HL-60/S4 (cell line): Measurements from ENCODE around the gene MAN1A1.

ENCODE experiments used
- in situ Hi-C: fragments of 300-500 bp; cut with MboI; formaldehyde crosslinking; loops from 2 replicates; pipeline ENCODE4 v1.14.3; 2022; ENCODE audit warnings: low sequenced_read_pairs

The MAN1A1 gene

DNA sequence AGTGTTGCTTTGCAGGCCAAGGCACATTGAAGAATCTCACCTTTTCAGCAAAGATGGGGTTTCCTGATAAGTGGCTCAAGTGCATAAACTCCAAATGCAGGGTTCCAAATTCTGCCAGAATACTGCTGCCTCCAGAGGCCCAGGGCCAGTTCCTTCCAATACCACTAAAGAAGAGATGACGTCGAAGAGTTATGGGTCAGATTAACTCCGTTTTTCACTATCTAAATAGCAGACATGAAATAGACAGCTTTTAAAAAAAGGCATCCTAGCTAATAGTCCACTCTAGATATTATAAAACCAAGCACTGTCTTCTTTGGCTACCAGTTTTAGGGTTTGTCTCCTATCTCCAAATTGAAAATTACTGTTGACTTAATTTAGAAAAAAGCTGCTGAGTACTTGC lies 144.8 kb downstream of the MAN1A1 start:
- in situ Hi-C loops = no loop called here

DNA sequence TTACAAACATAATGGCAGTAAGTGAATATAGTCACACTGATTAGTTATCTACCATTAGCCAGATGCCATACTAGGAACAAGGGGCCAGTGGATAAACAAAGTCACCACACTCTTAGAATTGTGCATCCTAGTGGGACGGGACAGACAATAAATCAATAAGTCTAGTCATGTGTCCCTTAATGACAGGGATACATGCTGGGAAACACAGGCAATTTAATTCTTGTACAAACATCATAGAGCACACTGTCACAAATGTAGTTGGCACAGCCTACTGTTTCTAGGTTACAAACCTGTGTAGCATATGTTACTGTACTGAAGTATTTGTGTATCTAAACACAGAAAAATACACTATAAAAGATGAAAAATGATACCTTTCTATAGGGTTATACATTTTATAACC lies 148.1 kb downstream of the MAN1A1 start:
- in situ Hi-C loops = no loop called here

GRCh38 chr6:119200512-119201175 lies 148.9 kb downstream of the MAN1A1 start:
- in situ Hi-C loops = no loop called here

GRCh38 chr6:119197271-119197670 lies 152.3 kb downstream of the MAN1A1 start:
- in situ Hi-C loops = no loop called here

GRCh38 chr6:119196715-119197114 lies 152.8 kb downstream of the MAN1A1 start:
- in situ Hi-C loops = no loop called here

DNA sequence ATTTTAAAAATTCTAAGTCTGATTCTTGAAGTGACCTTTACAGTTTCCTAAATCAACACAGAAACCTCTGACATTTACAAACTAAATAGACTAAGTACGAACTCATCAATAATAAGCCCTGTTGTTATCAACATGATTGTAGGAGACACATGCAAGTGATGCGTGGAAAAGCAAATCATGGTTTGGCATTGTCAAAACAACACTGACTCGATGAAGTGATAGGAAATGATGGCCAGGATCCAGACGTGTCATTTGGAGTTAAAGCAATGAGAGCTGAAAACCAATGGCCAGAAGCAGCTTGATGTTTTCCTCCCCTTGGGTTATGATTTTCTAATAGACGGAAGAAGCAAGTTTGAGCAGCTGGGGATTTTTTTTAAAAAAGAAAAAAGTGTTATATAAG lies 153.7 kb downstream of the MAN1A1 start:
- in situ Hi-C loops = no loop called here

DNA sequence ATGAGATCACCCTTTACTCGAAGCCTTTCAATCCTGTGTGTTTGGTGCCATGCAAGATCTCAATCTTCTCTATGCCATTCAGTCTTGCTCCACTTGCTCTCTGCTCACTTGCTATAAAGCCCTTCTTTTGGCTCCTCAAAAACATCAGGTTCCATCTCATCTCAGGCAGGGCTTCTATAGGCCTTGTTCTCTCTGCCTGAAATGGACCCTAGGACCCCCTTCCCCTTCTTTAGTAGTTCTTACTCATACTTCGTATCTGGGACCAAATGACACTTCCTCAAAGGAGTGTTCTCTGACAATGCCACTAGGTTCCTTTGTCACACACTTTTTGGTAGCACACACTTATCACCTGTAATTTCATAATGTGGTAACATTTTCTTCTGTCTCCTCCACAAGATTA lies 154.4 kb downstream of the MAN1A1 start:
- in situ Hi-C loops = no loop called here

DNA sequence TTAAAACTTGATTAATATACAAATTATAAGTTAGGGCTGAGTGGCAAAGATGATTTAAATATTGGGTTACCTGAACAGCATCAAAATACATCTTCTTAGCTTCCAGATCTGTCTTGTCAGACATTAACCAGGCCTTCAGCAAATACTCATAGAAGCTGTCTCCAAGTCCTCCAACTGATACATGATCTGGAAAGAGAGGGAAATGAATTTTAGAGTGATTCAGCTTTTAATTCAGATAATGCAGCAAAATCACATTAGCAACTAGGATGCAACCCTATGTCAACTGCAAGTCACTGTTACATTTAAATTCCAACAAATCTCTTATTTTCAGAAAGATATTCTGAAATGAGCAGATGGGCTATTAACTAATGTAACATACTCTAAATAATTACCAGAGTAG lies 155.9 kb downstream of the MAN1A1 start:
- in situ Hi-C loops = no loop called here

GRCh38 chr6:119192200-119192599 lies 157.4 kb downstream of the MAN1A1 start:
- in situ Hi-C loops = no loop called here

DNA sequence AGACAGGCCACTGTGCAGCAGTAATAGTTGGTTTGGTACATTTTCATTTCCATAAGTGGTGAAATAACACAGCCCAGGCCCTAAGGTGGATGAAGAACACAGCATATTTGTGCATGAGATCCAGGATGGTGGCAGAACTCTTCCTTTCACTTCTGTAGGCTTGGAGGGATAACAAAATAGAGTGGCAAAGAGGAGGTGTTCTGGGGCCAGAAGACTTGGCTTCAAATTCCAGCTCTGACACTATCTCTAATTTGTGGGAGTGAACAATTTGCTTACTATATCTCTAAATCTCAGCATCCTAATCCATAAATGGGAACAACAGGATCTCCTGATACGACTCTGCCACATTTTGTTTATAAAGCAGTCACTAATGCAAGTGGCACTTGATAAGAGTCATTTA lies 159.4 kb downstream of the MAN1A1 start:
- in situ Hi-C loops = no loop called here

GRCh38 chr6:119189498-119189897 lies 160.1 kb downstream of the MAN1A1 start:
- in situ Hi-C loops = no loop called here

GRCh38 chr6:119187596-119187995 lies 162.0 kb downstream of the MAN1A1 start:
- in situ Hi-C loops = no loop called here

- in situ Hi-C loops = no loop called here
These were observed 163.1 kb downstream of the MAN1A1 start for GRCh38 chr6:119186490-119186889.

DNA sequence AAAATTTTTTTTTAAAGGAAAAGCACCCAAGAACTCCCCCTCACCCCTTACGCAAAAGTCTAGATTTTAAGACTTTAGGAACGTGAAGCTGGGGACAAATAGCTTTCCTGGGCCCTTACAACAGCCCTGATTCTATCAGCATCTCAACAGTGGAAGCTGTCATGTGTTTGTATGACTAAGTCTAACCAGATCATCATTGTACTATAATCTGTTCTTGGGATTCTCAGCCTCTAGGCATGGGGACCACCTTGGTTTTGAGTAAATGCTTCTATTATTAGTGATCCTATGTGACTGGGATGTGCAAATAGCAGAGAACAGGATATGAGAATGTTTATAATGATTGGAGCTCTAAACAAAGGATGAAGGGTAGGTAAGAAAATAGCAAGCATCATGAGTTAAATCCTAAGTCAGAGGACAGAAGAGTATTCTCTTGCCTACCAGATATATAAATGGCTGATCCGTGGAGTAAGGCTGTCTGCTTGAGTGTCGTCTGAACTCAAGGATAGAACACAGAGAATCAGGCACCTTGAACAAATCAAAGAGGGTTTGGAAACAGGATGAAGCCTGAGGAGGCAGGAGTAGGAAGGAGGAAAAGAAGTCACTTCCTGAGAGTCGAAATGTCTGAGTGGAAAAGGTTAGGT lies 165.4 kb downstream of the MAN1A1 start:
- in situ Hi-C loops = no loop called here

DNA sequence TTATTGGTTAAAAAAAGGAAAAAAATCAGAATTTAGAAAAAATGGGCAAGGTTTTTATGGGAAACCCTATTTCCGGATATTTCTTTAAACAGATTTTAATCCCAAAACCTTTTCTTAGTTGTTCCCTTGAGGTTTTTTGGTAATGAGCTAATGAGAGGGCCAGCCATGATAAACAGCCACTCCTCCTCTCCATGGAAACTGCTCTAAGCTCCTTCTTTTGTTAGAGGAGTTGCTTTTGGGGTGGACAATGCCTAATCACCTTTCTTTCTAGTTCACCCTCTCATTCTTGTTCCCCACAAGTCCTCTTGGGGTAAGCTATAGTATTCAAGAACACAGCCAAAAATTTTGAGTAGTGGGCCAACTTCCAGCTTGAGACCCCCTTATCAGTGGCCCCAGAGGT lies 166.1 kb downstream of the MAN1A1 start:
- in situ Hi-C loops = no loop called here

- in situ Hi-C loops = no loop called here
These were observed 166.7 kb downstream of the MAN1A1 start for GRCh38 chr6:119182875-119183274.

DNA sequence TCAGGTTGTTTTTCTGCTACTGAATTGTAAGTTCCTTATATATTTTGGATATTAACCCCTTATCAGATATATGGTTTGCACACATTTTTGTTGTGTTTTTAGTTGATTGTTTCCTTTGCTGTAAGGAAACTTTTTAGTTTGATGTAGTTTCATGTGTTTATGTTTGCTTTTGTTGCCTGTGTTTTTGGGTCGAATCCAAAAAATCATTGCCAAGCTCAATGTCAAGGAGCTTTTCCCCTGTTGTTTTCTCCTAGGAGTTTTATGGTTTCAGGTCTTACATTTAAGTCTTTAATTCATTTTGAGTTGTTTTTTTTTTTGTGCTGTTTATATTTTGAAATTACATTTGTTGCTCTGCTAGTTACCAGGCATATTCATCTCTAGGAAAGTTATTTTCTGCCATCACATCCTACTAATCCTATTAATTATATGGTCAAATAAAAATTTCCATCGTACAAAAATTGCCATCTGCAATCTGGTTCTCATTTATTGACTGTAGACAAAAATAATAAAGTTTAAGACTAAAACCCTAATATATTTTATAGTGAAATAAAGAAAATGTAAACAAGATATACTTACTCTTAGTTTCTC lies 167.3 kb downstream of the MAN1A1 start:
- in situ Hi-C loops = no loop called here

- in situ Hi-C loops = no loop called here
These were observed 168.5 kb downstream of the MAN1A1 start for GRCh38 chr6:119181046-119181445.

GRCh38 chr6:119179842-119180241 lies 169.7 kb downstream of the MAN1A1 start:
- in situ Hi-C loops = no loop called here

GRCh38 chr6:119179062-119179461 lies 170.5 kb downstream of the MAN1A1 start:
- in situ Hi-C loops = no loop called here

- in situ Hi-C loops = no loop called here
These were observed 173.1 kb downstream of the MAN1A1 start for GRCh38 chr6:119176445-119176844.
